HG03196 (cell line): ENCODE data around the gene DHODH.
"Not testable (repeated sequence)": the region's sequence is repeated elsewhere in the genome, so short reads cannot be mapped to it uniquely, and the experiment has no call there.

ENCODE experiments used
- ATAC-seq: cut with Tn5 transposase; IDR thresholded peaks from one replicate; pipeline ENCODE4 v1.9.1; 2021; ENCODE audit not compliant: unreplicated experiment

Gene DHODH

GRCh38 chr16:72008424-72009216, at the start of gene DHODH:
Gene DHODH (plus strand): TSS chr16:72008744. CDS start chr16:72008765, 21 bp downstream.
- peak; percentile 99 for ATAC-seq

- ATAC-seq = peak; percentile 84
Measured at GRCh38 chr16:71961066-71962039, 47.2 kb upstream of the DHODH start.

GRCh38 chr16:71963125-71963875, 45.2 kb upstream of the DHODH start:
- ATAC-seq = no peak

- no peak for ATAC-seq
Measured at GRCh38 chr16:71965223-71965622, 43.3 kb upstream of the DHODH start.

- no peak for ATAC-seq
Measured at GRCh38 chr16:71966932-71967331, 41.6 kb upstream of the DHODH start.

- no peak for ATAC-seq
Measured at GRCh38 chr16:71969353-71969752, 39.2 kb upstream of the DHODH start.

GRCh38 chr16:71971571-71971970, 37.0 kb upstream of the DHODH start:
- no peak for ATAC-seq

- ATAC-seq = no peak
Measured at GRCh38 chr16:71972356-71972755, 36.2 kb upstream of the DHODH start.

- ATAC-seq = no peak
Measured at GRCh38 chr16:71973001-71973400, 35.5 kb upstream of the DHODH start.

- no peak for ATAC-seq
Measured at GRCh38 chr16:71974068-71974818, 34.3 kb upstream of the DHODH start.

- ATAC-seq = no peak
Measured at GRCh38 chr16:71985262-71985974, 23.1 kb upstream of the DHODH start.

- no peak for ATAC-seq
Measured at GRCh38 chr16:71986131-71986530, 22.4 kb upstream of the DHODH start.

GRCh38 chr16:71995038-71995437, 13.5 kb upstream of the DHODH start:
- ATAC-seq = no peak

GRCh38 chr16:71997578-71997977, 11.0 kb upstream of the DHODH start:
- not testable (repeated sequence) for ATAC-seq

GRCh38 chr16:72001180-72001874, 7.2 kb upstream of the DHODH start:
- no peak for ATAC-seq

- no peak for ATAC-seq
Measured at GRCh38 chr16:72002619-72003018, 5.9 kb upstream of the DHODH start.

- ATAC-seq = not testable (repeated sequence)
Measured at GRCh38 chr16:72008065-72008423, 500 bp upstream of the DHODH start.

- ATAC-seq = no peak
Measured at GRCh38 chr16:72009779-72010178, 1.2 kb downstream of the DHODH start.

- ATAC-seq = no peak
Measured at GRCh38 chr16:72012607-72013006, 4.1 kb downstream of the DHODH start.
